ENCODE measurements around the gene KCNH1. TPM values are rescaled to one million over a fixed set of nuclear protein-coding genes. Genes with fewer than 3 reads are reported as not detected.

The KCNH1 gene
- polyA plus RNA-seq, 1 of the 3 experiments (the other 2 are of a cell fraction): 0.08 TPM

GRCh38 chr1:211127166-211127565, 6.8 kb downstream of the KCNH1 start:
- H3K27me3 ChIP-seq (ENCODE audit: insufficient read depth): peaks cover 22% of the 10 kb centered on the region; the same call in 1 of the 2 replicates
- POLR2A ChIA-PET: no interaction called here
- H3K9ac ChIP-seq: no peak overlapping the region
- H3K4me1 ChIP-seq (ENCODE audit: control insufficient read depth in 1 of 2, insufficient read depth in 2 of 2, low read depth in 1 of 2, low read length in 1 of 2): no peaks in the 10 kb centered on the region; a peak in 1 of 4 replicates
- H3K9me3 ChIP-seq: no peaks in the 10 kb centered on the region
- CTCF ChIA-PET: interaction anchor here (0.7 to 1.2 kb wide), 2 partner anchors 542 to 725 kb away, joined by 3 read pairs; no protein-coding TSS in a partner anchor
- H2AFZ ChIP-seq (ENCODE audit: low read depth): no peak overlapping the region
- H3K36me3 ChIP-seq (replicated peaks in 1 of 2; ENCODE audit: control insufficient read depth in 1 of 2, insufficient read depth in 2 of 2, low read length in 1 of 2): no peaks in the 10 kb centered on the region
- 76% methylated on average over 4 of the region's 4 CpGs for WGBS (ENCODE audit: low lambda C conversion rate)
- DNase-seq: no peak
- H3K4me2 ChIP-seq: no peak overlapping the region
- TF ChIP-seq USF1 (IDR thresholded peaks at IDR 0.05; ENCODE audit: borderline replicate concordance, low read depth) (no peak), MEF2A (IDR thresholded peaks at IDR 0.05; ENCODE audit: borderline replicate concordance, low read depth) (no peak)
- H3K27ac ChIP-seq (ENCODE audit: low read depth in 2 of 2, low read length in 1 of 2): no peak overlapping the region
- no peaks in the 10 kb centered on the region for H3K9me2 ChIP-seq
- no peaks in the 10 kb centered on the region for H3F3A ChIP-seq (replicated peaks; ENCODE audit: insufficient read depth)
- H3K4me3 ChIP-seq (ENCODE audit: low read depth in 2 of 2, low read length in 1 of 2): no peak overlapping the region
- H3K79me2 ChIP-seq (ENCODE audit: insufficient read depth): no peaks in the 10 kb centered on the region
- H4K20me1 ChIP-seq (ENCODE audit: insufficient read depth): no peaks in the 10 kb centered on the region

GRCh38 chr1:211126622-211127021, 7.3 kb downstream of the KCNH1 start:
- H3K9me2 ChIP-seq: no peaks in the 10 kb centered on the region
- H3K79me2 ChIP-seq (ENCODE audit: insufficient read depth): no peaks in the 10 kb centered on the region
- H3K36me3 ChIP-seq (replicated peaks in 1 of 2; ENCODE audit: control insufficient read depth in 1 of 2, insufficient read depth in 2 of 2, low read length in 1 of 2): no peaks in the 10 kb centered on the region
- no peak for DNase-seq
- ChIA-PET POLR2A (interaction anchor here (0.7 kb wide), 1 partner anchor 679 kb away, joined by 4 read pairs; no protein-coding TSS in a partner anchor), CTCF (interaction anchor here (0.7 to 1.2 kb wide), 2 partner anchors 541 to 724 kb away, joined by 3 read pairs; no protein-coding TSS in a partner anchor)
- no peaks in the 10 kb centered on the region for H3K9me3 ChIP-seq
- H3K9ac ChIP-seq: no peak overlapping the region
- TF ChIP-seq EZH2phosphoT487 (IDR thresholded peaks at IDR 0.05; ENCODE audit: borderline replicate concordance, low read depth): no peak
- TF ChIP-seq GABPA (IDR thresholded peaks at IDR 0.05; ENCODE audit: low read depth): no peak
- no peak for TF ChIP-seq USF1 (IDR thresholded peaks at IDR 0.05; ENCODE audit: borderline replicate concordance, low read depth)
- no peak for TF ChIP-seq ELF1 (IDR thresholded peaks at IDR 0.05)
- no peak for TF ChIP-seq PBX3 (IDR thresholded peaks at IDR 0.05)
- TF ChIP-seq ZBTB33 (IDR thresholded peaks at IDR 0.05; ENCODE audit: borderline replicate concordance, low read depth): no peak
- 72% methylated on average over 2 of the region's 2 CpGs for WGBS (ENCODE audit: low lambda C conversion rate)
- no peaks in the 10 kb centered on the region; a peak in 1 of 4 replicates for H3K4me1 ChIP-seq (ENCODE audit: control insufficient read depth in 1 of 2, insufficient read depth in 2 of 2, low read depth in 1 of 2, low read length in 1 of 2)
- no peak overlapping the region for H3K4me2 ChIP-seq
- H3F3A ChIP-seq (replicated peaks; ENCODE audit: insufficient read depth): no peaks in the 10 kb centered on the region
- H4K20me1 ChIP-seq (ENCODE audit: insufficient read depth): no peaks in the 10 kb centered on the region
- no peak overlapping the region for H3K27ac ChIP-seq (ENCODE audit: low read depth in 2 of 2, low read length in 1 of 2)
- 0 out of 2 replicates have a peak, but pooled peaks cover 19% of the 10 kb centered on the region for H3K27me3 ChIP-seq (ENCODE audit: insufficient read depth)
- no peak overlapping the region for H3K4me3 ChIP-seq (ENCODE audit: low read depth in 2 of 2, low read length in 1 of 2)
- H2AFZ ChIP-seq (ENCODE audit: low read depth): no peak overlapping the region
